Sciatic nerve (tissue), 2 donors: ENCODE data around the gene OPCML. TPM values are rescaled to one million over a fixed set of nuclear protein-coding genes. Genes with fewer than 3 reads are reported as not detected.

Experiments
- ATAC-seq: fragments of 200-7000 bp; cut with Tn5 transposase; one replicate; pipeline ENCODE4 v1.9.1; 2020; ENCODE audit warnings: mild to moderate bottlenecking, moderate library complexity
- DNase-seq: peaks from one replicate; pipeline ENCODE4 v3.0.0-alpha.2; 2020; ENCODE audit warnings: low spot score
- intact Hi-C: fragments of 100-400 bp; cut with DNase I; formaldehyde crosslinking; loops from one replicate; pipeline ENCODE4 v1.14.2; 2022
- total RNA-seq: library from RNA; stranded (reverse); fragmentation: NEBNext Ultra II Directional; extraction: Animal tissue kit (Norgen Biotek cat#: 25700); gene quantifications from one replicate; pipeline ENCODE4 v1.2.1, GENCODE V29; 2021
- donor health status: DM: no; HTN: no; CAD: no.
- donor health status: DM: no; HTN: no; CAD: no.

The OPCML gene
- total RNA-seq, 1 donor from 2014 or later, result 4.5 TPM

DNA sequence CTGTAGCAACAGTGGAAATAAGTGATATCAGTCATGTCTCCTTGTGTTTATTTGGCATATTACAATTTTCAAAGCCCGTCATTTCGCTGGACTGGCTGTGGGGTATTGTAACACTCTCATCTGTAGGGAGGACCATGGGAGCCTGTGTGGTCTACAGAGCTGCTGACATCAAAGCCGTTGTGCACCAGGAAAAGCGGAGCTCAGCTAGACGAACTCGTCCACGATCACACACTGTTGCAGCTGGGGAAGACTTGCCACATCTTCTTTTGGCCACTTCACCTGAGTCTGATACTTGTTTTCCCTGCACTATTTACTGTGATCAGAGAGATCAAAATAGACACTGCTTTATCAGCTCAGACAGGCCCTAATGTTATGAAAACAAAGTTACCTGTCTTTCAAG, 741.3 kb downstream of the OPCML start:
- intact Hi-C loops, result no loop called here

DNA sequence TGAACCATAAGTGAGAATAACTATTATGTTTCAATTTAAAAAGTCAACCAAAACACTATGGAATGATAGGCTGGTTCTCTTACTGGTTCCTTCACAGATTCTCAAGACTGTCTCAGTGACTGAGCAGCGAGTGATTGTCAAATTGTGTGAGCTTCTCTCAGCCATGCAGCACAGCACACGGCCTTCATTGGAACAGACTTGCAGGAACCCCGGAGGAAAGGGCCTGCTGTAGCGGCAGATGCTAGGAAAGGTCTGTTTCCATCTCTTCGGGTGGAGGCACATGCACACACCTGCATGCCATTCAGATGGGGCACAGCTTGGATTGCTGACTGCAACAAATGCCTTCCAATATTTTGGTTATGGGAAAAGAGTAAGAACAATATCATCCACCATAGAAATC, 741.8 kb downstream of the OPCML start:
- intact Hi-C loops, result no loop called here
- no peak for DNase-seq
- ATAC-seq, result no peak

More for the DNA sequence above, 741.3 kb downstream of the OPCML start:
- ATAC-seq, result no peak
- DNase-seq, result no peak

DNA sequence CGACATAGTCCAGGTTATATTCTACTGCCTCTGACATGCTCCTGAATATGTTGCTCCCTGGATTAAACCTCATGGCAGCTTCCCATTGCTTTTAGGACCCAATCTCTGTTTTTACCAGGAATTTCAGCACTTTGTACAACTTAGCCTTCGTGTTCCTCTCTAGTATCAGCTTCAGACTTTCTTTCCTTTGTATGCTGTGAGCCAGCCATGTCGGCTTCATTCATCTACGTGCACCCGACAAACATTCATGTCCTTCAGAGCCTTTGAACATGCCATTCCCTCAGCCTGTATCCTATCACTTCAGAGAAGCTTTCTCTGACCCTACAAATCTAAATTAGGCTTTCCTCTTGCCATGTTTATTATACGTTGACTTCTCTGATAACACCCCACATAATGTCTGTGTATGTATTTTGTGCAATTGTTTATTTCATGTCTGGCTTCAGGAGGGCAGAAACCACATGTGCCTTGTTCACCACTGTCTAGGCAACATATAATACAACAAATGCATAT, 743.4 kb downstream of the OPCML start:
- intact Hi-C loops, result no loop called here
- DNase-seq (no peak), ATAC-seq (no peak)

DNA sequence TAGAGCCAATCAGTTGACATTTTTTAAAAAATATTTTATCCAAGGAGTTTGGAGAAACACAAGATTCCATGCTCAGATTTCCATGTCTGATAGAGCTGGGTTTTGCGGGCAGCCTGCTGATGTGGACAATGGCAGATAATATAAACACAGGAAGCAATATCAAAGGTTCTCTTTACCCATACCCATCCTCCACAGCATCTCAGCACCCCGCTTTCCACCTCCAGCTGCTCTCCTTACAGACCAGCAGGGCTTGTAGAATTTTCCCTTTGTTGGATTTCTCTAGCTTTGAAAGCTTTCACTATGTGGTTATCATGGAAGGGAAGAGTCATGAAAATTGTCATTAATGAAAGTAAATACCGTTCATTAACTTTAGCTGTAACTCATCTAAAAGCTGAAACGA, 746.4 kb downstream of the OPCML start:
- no peak for DNase-seq

DNA sequence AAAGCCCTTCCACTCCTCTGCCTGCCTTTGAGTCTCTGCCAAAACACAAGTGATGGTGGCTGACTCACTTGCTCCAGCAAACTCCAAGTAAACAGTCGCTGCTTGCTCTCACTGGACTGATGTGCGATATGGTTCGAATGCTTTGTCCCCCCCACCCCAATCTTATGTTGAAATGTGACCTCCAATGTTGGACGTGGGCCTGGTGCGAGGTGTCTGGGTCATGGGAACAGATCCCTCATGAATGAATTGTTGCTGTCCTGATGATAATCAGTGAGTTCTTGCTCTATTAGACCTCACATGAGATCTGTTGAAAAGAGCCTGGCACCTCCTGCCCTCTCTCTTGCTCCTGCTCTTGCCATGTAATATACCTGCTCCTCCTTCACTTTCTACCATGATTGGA, 747.9 kb downstream of the OPCML start:
- no peak for ATAC-seq
- no peak for DNase-seq
- intact Hi-C loops, result no loop called here

More for the DNA sequence above, 746.4 kb downstream of the OPCML start:
- intact Hi-C loops, result no loop called here
- no peak for ATAC-seq

DNA sequence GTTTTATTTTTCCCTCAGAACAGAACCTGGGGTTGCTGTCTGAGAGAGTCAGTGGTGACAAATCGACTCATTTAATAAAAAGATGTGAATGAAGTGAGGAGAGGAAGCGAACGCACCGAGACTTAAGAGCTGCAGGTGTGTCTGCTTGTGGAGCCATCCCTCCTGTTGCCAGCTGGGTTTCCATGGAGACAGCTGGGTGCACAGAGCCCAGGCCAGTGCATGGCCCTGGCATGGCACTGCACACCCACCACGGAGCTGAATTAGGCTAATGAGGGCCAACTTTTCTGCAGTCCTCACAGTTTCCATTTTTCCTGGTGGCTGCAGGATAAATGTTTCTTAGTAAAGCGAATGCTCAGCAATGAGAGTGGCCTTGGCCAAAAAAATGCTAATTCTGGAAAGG, 750.2 kb downstream of the OPCML start:
- no peak for DNase-seq
- intact Hi-C loops, result no loop called here
- ATAC-seq, result no peak

DNA sequence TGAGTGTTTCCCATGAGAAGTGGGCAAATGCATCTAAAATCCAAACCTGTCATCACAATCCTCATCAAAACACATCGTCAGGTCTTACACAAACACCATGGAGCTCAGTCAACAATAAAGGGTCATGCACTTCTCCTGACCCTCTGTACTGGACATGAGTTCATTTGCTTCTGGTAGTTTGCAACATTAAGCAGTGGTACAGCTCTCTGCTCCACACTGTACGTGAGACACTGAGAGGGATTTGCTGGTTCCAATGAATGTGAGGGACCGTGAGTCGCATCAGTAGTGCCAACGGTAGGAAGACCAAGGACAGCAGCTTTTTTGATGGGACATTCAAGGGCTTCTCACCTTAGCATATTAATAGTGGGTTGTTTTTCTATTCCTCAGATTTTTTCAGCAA, 752.3 kb downstream of the OPCML start:
- no peak for DNase-seq
- ATAC-seq, result no peak
- intact Hi-C loops, result no loop called here

DNA sequence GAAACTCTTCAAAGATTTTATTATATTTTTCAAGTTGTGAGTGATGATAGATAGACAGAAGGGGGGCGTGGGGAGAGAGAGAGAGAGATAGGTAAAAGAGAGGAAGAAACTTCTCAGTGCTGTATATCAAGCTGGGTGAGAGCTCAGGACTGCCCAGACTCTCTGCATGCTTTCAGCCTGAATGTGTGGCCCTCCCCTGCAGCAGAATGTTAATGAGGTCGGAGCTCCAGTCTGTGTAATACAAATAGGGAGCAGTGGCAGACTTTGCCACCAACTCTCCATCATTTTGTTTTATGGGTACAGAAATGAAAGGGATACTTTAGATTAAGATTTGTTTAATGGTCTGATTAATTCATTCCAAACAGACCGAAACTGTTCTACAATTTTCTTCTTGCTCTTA, 752.8 kb downstream of the OPCML start:
- intact Hi-C loops, result loop anchor here (5.0 kb wide), 1 partner anchor 1888 kb away; no protein-coding TSS in a partner anchor
- no peak for ATAC-seq

DNA sequence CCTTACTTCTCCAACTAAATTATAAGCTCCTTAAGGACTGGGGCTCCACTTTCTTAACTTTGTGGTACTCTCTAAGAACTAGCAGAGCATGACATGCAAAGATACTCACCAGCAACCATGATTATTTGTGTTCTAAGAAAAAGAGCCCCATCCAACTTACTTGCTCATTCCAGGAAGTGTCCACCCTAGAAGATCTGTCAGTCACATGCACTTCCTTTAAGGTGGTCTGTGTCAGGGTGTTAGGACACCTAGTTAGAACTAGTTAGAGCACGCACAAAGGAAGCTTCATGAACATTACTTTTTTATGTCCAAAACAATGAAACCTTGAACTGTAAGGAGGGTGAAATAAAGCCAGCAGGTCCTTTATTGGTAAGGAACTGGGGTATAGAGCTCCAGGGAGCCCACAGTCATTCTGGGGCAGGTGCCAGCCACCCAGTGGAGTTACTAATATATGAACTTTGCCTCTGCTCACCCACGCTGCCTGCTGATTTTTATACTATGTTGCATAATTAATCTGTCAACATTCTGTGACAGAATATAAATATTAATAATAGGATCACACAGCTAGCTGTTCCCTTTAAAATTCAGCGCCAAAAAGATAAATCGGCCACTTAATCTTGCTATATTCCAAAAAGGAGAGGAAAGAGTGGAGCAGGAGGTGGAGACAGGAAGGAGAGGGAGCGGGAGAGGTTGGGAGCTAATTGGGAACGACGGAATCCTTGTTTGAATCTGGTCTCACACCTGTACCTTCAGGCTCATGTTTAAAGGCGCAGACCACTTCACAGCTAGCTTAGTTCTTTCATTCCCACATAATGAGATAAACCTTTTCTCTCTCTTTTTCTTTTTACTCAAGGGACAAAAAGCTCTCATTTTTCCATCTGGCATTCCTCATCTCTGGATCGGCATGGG, 755.0 kb downstream of the OPCML start:
- ATAC-seq (no peak), DNase-seq (no peak)
- intact Hi-C loops, result loop anchor here (5.0 kb wide), 1 partner anchor 1890 kb away; no protein-coding TSS in a partner anchor

More for the DNA sequence above, 752.8 kb downstream of the OPCML start:
- no peak for DNase-seq

DNA sequence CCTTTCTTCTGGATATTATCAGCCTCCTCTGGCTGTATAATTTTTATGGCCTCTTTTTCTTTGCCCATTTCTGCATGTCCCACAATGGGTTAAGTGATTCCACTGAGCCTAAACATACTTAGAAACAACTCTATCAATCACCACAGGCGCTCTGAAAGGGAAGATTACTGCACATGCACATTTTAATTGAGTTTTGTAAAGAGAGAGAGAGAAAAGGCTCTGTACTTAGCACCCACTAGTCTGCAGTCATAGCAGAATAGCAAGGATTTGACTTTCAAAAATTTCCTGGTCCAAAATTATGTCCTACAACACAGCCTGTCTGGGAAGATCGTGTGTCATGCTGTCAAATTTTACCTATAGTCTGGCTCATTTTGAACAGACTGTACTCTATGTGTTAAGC, 758.5 kb downstream of the OPCML start:
- intact Hi-C loops, result no loop called here
- ATAC-seq, result no peak
- DNase-seq, result no peak

DNA sequence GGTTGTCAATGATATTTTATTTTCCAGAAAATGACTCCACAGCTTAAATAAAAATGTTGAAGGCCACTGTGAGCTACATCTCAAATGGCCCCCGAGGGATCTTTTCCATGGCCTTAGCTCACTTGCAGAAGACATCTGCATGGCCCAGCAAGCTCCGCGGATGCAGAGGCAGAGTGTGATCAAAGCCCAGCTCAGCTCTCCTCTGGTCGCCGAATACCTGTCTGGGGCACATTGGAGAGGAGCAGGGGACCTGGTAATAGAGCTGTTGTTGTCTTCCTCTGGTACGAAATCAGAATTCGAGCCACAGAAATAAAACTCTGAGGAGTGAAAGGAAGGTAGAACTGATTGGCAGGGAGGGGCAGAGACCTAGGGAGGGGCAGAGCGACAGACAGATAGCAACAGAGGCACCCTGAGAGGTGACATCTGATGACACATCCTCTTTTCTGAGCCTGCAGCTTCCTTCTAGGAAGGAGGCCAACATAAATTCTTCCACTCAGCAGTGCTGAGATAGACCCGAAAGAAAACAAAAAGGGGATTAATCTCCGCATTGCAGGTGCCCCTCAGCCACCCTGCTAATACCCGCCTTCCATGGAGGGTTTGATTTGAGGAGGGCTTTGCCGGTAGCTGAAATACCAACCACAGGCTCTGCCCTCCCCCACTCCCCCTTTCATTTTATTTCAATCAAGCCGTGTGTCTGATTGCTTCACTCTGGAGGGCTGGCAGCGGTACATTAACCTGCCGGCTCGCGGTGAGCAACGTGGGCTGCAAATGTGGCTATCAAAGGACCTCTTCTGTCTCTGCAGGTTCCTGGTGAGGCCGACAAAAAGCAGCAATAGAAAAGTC, 759.4 kb downstream of the OPCML start:
- intact Hi-C loops, result no loop called here
- DNase-seq, result no peak
- ATAC-seq, result no peak

DNA sequence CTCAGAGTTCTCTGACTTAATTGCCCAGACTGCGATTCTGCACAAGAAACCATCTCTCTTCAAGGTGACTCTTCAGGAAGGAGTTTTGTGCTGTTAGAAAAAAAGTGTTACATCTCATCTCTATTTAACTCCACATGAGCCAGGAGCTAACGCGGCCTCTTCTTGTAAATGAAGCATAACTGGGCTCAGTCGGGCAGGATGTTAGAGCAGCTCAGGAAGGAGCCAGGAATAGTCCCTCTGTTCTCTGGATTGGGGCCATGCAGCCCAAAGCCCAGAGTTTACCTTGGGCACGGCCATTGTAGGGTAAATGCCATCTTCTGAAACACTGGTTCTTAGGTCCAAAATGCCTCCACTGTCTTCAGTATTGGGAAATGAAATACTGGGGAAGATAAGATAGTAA, 760.6 kb downstream of the OPCML start:
- ATAC-seq (no peak), DNase-seq (no peak)
- intact Hi-C loops, result no loop called here

DNA sequence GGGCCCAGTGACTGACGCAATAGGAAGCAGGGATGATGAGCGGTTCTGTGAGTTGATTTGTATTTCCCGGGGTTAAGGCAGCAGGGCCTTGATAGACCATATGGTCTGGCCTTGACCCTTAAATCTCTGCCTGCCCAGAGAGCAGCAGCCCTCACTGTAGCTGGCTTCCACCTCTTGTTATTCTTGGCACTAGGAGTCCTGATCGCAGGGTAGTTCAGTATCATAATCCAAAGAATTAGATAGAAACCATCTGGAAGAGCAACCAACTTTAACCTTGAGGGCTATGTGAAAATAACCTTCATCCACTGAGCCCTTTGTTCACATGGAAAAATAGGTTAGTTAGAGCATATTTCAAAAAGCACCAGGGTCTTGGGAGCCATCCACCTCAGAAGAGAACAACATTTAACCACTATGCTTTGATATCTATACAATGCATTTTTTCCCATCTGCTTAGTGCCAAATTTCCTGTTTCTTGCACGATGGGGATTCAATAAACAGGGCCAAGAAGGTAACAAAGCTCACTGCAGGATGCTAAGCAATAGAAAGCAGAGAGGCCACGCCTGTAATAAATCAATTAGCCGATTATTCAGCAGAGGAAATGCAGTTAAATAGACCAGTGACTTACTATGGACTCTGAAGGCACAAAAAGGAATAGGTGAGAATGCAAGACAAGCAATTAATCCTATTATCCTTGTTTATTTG, 761.3 kb downstream of the OPCML start:
- intact Hi-C loops, result no loop called here
- DNase-seq (no peak), ATAC-seq (peak; percentile 82)

DNA sequence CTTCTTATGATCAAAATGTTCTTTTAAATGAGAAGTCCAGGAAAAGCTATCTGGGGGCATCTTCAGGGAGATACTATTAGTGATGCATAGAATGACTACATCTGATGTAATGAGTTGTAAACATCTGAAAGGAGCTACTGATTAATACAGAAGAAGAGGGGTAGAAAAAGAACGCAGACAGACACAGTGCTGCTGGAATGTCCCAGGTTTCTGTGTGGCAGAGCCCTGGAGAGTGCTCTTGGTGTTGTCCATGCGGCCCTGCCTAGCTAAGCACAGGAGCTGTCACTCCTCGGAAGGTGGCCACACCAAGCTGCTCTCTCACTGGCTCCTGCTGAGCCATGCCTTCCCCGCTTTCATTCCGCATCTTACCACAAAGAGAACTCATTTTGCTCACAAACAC, 768.8 kb downstream of the OPCML start:
- intact Hi-C loops, result no loop called here
- no peak for DNase-seq
- ATAC-seq, result no peak

DNA sequence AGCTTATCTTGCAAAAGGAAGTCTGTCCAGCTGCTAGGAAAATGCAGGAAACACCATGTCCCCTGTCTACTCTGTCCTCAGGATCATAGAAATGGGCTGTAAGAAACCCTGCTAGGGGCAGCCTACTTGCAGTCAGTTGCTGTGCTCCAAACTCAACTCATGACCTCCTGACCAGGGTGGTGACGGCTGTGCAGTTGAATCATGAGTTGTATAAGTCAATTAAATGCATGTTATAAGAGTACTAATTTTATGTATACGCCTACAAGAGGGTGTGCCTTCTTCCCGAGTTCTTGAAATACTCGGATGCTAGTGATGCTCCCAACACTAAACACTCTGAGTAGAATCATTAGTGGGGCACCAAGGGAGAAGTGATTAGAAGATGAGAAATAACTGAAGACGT, 776.4 kb downstream of the OPCML start:
- no peak for DNase-seq
- ATAC-seq, result no peak
- intact Hi-C loops, result no loop called here

DNA sequence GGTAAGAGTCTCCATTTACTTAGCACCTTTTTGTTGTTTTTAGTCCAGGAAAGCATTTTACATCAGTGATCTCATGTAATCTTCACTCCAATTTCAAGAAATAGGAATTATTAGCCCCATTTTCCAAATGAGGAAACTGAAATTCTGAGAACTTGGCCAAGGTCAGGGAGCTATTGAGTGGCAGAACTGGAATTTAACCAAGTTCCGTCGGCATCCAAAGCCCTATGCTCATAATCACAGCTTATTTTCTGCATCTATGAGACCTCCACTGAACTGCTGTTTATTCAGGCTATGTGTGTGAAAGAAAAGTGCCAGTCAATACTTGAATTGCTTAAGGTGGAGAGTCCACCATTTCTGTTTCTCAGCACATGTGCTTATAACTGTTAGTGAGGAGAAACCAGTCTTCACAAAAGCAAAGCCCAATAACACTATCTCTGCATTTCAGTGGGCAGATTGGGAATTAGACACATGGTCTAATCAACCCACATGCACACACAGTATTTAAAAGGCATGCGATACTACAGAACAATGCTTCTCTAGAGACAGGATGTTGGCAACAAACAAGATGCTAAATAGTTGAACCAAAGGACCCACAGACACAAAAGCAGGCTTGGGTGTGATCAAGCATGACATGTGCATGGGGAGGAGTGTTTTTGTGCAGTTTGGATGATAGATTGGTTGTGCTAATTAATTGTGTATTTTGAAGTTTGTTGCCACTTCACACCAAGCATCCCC, 780.6 kb downstream of the OPCML start:
- no peak for ATAC-seq
- no peak for DNase-seq
- intact Hi-C loops, result no loop called here

DNA sequence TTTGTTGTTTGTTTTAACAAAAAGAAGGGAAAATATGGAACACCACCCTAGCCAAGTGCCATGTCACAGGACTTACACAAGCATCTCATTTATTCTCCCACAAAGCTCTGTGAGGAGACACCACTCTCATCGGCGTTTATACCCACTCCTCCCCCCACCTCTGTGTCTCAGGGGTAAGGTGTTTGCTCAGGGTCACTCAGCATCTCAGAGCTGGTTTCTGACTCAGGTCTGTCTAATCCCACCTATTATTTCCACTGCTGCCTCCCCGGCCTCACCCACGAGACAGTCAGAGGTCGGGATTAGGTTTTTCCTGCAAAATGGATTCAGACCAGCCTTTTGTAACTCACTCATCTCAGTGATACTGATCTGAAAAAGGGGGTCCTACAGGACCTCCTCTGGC, 786.0 kb downstream of the OPCML start:
- DNase-seq (no peak), ATAC-seq (no peak)
- intact Hi-C loops, result no loop called here

DNA sequence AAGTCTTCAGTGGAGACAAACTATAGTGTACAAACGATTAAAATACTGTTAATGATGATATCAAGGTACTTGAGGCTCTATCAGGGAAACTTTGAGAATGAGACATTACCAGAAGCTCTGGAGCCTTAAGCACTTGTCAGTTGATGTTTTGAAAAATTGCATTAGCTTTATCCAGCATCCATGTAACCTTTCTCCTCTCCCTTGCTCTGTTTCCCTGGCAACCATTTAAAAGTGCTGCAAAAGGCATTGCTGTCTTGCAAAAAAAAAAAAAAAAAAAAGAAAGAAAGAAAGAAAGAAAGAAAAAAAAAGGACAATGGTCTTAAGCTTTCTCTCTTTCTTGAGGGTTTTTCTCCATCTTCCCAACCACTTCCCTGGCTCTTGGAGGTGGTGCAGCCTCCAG, 787.0 kb downstream of the OPCML start:
- DNase-seq (no peak), ATAC-seq (no peak)
- intact Hi-C loops, result no loop called here

DNA sequence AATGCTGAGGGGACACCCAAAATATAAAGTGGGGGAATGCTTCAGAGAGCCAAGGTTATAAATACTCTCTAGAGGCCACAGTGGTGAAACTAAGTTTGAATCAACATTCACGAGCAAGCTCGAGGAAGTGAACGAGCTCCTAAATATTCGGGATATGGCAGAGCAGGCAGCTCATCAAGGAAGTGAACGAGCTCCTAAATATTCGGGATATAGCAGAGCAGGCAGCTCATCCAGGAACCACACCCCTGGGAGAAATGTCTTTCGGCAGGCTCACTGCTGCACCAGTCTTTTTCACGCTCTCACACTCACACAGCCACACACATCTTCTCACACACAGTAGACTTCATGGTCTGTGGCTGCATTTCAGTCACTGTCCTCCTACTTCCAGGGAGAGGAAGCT, 787.5 kb downstream of the OPCML start:
- intact Hi-C loops, result no loop called here
- ATAC-seq, result no peak
- no peak for DNase-seq
